ENCODE results near the gene LY6G6D.

LY6G6D gene

GRCh38 chr6:31721351-31722020 lies 6.3 kb downstream of the LY6G6D start, which contains the start of gene LY6G6C:
LY6G6C (minus strand) TSS chr6:31721746; CDS start chr6:31721679, 67 bp downstream.
- DNase-seq = no peak

- DNase-seq = no peak
These were observed 7.0 kb downstream of the LY6G6D start for GRCh38 chr6:31722173-31722572.

- DNase-seq = no peak
These were observed 8.3 kb downstream of the LY6G6D start, which contains the start of gene MPIG6B for GRCh38 chr6:31723245-31723979. MPIG6B (plus strand) TSS chr6:31723373; CDS start chr6:31723384, 11 bp downstream.

GRCh38 chr6:31723980-31724691 lies 9.0 kb downstream of the LY6G6D start:
- no peak for DNase-seq

- no peak for DNase-seq
These were observed 10.6 kb downstream of the LY6G6D start for GRCh38 chr6:31725502-31726350.

DNA sequence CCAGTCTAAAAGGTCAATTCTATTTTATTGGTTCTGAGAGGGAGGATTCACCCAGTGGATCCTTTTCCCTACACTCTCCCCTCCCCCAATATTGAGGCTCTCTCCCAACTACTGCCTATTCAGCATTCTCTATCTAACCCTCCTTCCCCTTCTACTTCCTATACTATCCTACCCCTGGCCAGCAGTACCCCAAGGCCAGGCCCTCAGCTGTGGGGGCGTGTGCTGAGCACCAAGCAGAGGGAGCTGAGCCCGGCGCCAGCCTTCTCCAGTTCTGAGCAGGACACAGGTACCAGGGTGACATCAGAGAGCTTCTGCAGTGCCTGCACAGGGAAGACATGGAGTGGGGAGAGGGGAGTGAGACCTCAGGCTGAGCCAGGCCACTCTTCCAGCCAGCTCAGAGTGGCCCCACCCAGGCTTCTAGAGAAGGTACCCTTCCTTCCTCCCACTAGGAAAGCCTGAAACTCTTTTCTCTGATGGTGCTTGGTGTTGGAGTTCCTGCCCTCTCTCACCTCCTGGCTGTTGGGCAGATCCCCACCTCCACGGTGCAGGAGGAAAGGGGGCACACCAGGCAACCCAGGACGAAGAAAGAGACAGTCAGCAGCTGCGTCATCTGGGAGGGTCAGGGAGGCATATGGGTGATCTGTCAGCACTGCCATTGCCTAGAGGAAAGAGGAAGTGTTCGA lies 12.0 kb downstream of the LY6G6D start:
- DNase-seq = no peak

DNA sequence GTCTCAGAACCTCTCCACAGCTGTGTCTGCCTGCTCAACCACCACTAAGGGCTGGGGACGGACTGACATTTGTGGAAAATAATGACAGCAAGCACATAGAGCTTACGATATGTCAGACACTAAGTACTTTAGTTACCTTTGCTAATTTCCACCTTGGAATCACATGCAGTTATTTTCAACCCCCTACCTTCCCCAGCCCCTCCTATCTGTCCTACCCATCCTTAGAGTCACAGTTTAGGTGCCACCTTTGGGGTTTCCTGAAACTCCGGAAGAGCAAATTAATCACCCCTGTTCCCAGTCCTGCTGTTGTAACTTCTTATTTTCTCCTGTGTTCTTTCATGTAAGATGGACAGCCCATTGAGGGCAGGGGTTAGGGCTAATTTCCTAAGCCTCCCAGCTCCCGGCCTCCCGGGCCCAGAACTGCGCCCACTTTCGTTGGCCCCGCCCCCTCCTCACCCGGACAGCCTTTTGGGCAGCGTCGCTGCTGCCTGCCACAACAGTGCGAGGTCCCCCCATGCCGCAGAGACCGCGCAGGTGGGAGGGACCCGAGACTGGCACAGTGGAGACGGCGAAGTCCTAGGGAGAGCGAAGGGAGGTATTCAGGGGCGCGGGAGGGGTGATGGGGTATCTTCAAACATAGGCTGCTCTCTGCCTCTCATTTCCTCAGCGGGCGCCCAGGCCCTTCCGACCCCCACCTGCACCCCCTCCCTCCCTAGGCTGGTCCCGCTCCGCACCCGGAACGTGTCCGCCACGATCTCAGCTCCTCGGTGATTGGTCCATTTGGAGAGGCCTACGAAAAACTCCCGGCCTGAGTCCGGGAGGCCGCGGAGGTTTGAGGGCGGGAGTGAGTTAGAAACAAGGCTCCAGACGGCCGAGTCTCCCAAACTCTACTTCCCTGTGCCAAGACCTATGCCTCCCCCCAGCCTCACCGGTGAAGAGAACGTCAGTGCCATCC lies 12.8 kb downstream of the LY6G6D start:
- DNase-seq = no peak

DNA sequence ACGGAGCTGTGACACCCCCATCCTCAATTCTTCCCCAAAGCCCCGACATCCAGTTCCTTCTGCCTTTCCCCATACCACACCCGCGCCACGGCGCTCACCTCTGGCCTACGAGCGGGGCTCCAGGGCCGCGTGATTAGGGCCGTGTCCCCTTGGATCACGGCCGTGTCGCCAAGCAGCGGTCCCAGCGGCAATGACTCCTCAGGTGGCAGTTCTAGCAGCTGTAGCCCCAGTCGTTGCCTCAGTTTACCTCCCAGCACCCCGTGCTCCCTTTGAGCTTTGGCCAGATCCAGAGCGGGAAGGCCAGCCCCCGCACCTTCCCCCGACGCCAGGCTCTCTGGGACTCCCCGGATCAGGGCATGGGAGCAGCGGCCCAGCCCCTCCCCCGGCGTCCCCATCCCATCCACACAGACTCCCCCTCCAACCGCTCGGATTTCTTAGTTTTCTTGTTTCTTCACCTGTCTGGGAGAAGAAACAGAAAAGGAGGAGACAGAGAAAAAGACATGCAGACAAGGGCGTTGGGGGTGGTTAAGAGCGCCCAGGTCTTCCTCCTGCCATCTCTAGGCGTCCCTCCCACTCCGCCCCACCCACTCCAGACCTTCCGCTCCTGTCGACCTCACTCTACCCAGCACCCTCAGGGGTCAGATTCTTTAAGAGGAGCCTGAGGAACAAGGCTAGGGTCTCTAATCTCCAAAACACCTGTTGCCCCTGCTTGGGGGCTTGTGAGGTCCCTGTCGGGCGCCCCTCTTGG lies 13.8 kb downstream of the LY6G6D start, which contains the start of gene DDAH2:
TSS of gene DDAH2 (minus strand) at position 533 of the 748 bp plus-strand sequence. CDS start at position 395, 138 bp downstream.
- DNase-seq = no peak

DNA sequence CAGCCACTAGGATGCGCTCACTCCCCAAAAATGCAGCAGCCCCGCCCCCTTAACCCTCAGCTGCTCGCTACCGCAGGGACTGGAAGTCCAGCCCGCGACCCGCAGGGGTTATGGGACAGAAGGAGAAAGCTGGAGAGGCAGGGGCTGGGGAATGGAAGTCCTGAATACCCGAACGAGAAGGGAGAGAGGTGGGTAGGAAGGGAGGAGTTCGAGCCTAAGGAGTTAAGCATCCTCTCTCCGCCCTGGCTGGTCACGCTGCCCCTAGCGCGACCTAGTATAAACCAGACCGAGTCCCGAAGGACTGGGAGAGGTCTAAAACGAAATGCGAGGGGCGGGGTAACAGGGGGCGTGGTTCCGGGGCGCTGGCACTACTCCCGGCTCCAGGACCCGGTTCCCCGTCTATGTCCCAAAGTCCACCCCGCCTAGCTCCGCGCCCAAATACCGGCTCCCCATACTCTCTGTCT lies 14.4 kb downstream of the LY6G6D start:
- DNase-seq = peak; percentile 86

- peak; percentile 78 for DNase-seq
These were observed 15.0 kb downstream of the LY6G6D start for GRCh38 chr6:31729979-31730630.

- no peak for DNase-seq
These were observed 15.5 kb downstream of the LY6G6D start for GRCh38 chr6:31730631-31731086.

GRCh38 chr6:31732029-31732428 lies 16.9 kb downstream of the LY6G6D start:
- DNase-seq = no peak

GRCh38 chr6:31733734-31734133 lies 18.6 kb downstream of the LY6G6D start:
- no peak for DNase-seq

GRCh38 chr6:31734247-31734820 lies 19.2 kb downstream of the LY6G6D start:
- no peak for DNase-seq

GRCh38 chr6:31734821-31735406 lies 19.8 kb downstream of the LY6G6D start:
- DNase-seq = peak; percentile 62

DNA sequence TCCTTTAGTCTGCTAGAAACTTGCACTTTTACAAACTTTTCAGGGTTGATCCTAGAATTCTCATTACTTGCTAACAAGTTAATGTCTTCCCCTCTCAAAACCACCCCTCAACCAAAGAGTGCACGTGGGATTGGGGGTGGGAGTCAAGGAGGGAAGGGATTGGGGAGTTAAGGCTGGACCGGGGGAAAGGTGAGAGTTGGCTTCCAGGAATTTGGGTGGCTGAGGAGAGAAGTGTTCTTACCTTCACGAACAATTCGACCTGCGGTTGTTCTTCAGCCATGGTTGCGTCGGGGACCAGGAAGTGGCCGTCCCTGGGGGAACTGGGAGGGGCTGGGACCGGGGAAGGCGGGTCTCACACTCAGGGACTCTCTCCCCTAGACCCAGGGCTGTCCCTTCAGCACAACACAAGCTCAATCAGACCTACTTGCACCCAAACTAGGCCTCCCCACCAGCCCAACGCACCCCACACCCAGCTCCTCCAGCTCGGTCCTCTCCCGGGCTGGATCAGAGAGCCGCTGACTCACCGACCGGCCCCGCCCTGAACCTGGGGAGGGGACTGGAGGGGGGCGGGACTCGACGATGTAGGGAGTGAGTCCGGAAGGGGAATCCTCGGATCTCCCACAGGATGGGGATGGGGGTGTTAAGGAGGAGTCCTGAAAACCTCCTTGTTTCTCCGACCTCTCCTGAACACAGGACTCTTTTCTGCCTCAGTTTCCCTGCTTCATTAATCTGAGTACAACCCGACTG lies 21.0 kb downstream of the LY6G6D start, which contains the start of gene CLIC1:
TSS of gene CLIC1 (minus strand) at position 510 of the 747 bp plus-strand sequence. CDS start at position 280, 230 bp downstream.
- DNase-seq = peak; percentile 82

GRCh38 chr6:31736768-31737314 lies 21.7 kb downstream of the LY6G6D start:
- no peak for DNase-seq
